ENCODE results near the gene MINDY4. TPM values are rescaled to one million over a fixed set of nuclear protein-coding genes. Genes with fewer than 3 reads are reported as not detected.
"Not testable (repeated sequence)": the region's sequence is repeated elsewhere in the genome, so short reads cannot be mapped to it uniquely, and the experiment has no call there.

Gene MINDY4
- total RNA-seq, 6 experiments from 2014 or later: 2.3 to 3.3 (median 2.6) TPM

- Mint-ChIP-seq H3K4me3 (no peak overlapping the region), H3K36me3 (ENCODE audit: low read depth) (peaks cover 40% of the 10 kb centered on the region), H3K4me1 (ENCODE audit: low read depth) (no peaks in the 10 kb centered on the region), H3K27me3 (ENCODE audit: insufficient read depth) (peaks cover 11% of the 10 kb centered on the region), H3K27ac (no peak overlapping the region), H3K9me3 (peaks cover 20% of the 10 kb centered on the region)
- DNase-seq: no peak
- TF ChIP-seq CTCF (IDR thresholded peaks at IDR 0.05): no peak
Observed at GRCh38 chr7:30831936-30832335, 60.7 kb downstream of the MINDY4 start.

DNA sequence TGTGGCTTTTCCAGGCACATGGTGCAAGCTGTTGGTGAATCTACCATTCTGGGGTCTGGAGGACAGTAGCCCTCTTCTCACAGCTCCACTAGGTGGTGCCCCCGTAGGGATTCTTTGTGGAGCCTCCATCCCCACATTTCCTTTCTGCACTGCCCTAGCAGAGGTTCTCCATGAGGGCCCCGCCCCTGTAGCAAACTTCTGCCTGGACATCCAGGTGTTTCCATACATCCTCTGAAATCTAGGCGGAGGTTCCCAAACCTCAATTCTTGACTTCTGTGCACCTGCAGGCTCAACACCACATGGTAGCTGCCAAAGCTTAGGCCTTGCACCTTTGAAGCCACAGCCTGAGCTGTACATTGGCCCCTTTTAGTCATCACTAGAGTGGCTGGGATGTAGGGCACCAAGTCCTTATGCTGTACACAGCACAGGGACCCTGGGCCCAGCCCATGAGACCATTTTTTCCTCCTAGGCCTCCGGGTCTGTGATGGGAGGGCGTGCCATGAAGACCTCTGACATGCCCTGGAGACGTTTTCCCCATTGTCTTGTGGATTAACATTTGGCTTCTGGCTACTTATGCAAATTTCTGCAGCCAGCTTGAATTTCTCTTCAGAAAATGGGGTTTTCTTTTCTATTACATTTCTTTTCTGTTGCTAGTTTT lies 62.9 kb downstream of the MINDY4 start:
- not testable (repeated sequence) for H3K27ac Mint-ChIP-seq; H3K4me3 Mint-ChIP-seq; DNase-seq; H3K4me1 Mint-ChIP-seq (ENCODE audit: low read depth)
- peaks cover 40% of the 10 kb centered on the region for H3K36me3 Mint-ChIP-seq (ENCODE audit: low read depth)
- H3K27me3 Mint-ChIP-seq (ENCODE audit: insufficient read depth): peaks cover 11% of the 10 kb centered on the region
- peaks cover 20% of the 10 kb centered on the region for H3K9me3 Mint-ChIP-seq

DNA sequence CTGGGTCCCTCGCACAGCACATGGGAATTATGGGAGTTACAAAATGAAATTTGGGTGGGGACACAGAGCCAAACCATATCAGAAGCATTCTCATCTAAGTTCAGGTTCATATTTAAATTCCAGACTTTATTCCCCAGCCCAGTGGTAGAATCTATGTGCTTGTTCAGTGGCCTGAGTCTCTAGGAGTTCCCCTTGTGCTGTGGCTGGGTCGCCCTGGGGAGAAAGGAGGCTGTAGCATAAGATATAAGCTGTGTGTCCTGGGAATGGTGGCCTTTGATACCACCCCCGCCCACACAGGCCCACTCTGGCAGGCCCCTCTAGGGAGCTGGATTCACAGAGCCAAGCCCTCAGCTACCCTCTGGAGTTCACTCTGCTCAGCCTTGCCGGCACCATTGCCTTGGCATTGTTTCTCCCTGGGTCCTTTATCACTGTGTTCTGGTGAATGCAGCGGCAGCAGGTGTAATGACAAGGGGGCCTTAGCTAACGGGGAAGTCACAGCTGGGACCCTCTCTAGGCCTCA lies 64.2 kb downstream of the MINDY4 start:
- no peak for DNase-seq
- H3K27ac Mint-ChIP-seq: no peak overlapping the region
- H3K27me3 Mint-ChIP-seq (ENCODE audit: insufficient read depth): peaks cover 5% of the 10 kb centered on the region
- no peak overlapping the region for H3K4me3 Mint-ChIP-seq
- no peak for TF ChIP-seq CTCF (IDR thresholded peaks at IDR 0.05)
- no peaks in the 10 kb centered on the region for H3K4me1 Mint-ChIP-seq (ENCODE audit: low read depth)
- H3K9me3 Mint-ChIP-seq: peaks cover 20% of the 10 kb centered on the region
- H3K36me3 Mint-ChIP-seq (ENCODE audit: low read depth): peaks cover 33% of the 10 kb centered on the region

- Mint-ChIP-seq H3K4me3 (no peak overlapping the region), H3K9me3 (peaks cover 20% of the 10 kb centered on the region), H3K27ac (no peak overlapping the region), H3K27me3 (ENCODE audit: insufficient read depth) (peaks cover 7% of the 10 kb centered on the region), H3K36me3 (ENCODE audit: low read depth) (peaks cover 29% of the 10 kb centered on the region), H3K4me1 (ENCODE audit: low read depth) (no peaks in the 10 kb centered on the region)
- DNase-seq: no peak
- no peak for TF ChIP-seq CTCF (IDR thresholded peaks at IDR 0.05)
Observed at GRCh38 chr7:30836991-30837390, 65.8 kb downstream of the MINDY4 start.

- Mint-ChIP-seq H3K27me3 (ENCODE audit: insufficient read depth) (peaks cover 10% of the 10 kb centered on the region), H3K27ac (no peak overlapping the region), H3K4me3 (no peak overlapping the region), H3K36me3 (ENCODE audit: low read depth) (peaks cover 28% of the 10 kb centered on the region), H3K9me3 (peaks cover 20% of the 10 kb centered on the region), H3K4me1 (ENCODE audit: low read depth) (no peaks in the 10 kb centered on the region)
- no peak for DNase-seq
- TF ChIP-seq CTCF (IDR thresholded peaks at IDR 0.05): no peak
Observed at GRCh38 chr7:30837581-30837980, 66.4 kb downstream of the MINDY4 start.

GRCh38 chr7:30838008-30838407 lies 66.8 kb downstream of the MINDY4 start:
- DNase-seq: no peak
- Mint-ChIP-seq H3K27me3 (ENCODE audit: insufficient read depth) (peaks cover 10% of the 10 kb centered on the region), H3K9me3 (peaks cover 17% of the 10 kb centered on the region), H3K27ac (no peak overlapping the region), H3K36me3 (ENCODE audit: low read depth) (peaks cover 24% of the 10 kb centered on the region), H3K4me1 (ENCODE audit: low read depth) (no peaks in the 10 kb centered on the region), H3K4me3 (no peak overlapping the region)
- TF ChIP-seq CTCF (IDR thresholded peaks at IDR 0.05): no peak

Measured in HFFc6 (cell line).